T-helper 22 cell (primary cell): ENCODE data around the gene WASL.

ENCODE experiments used
- DNase-seq: peaks from one replicate; pipeline ENCODE4 v3.0.0-alpha.2; 2020; ENCODE audit warnings: low read depth

The WASL gene

GRCh38 chr7:123690550-123690949 lies 58.3 kb downstream of the WASL start:
- no peak for DNase-seq

- no peak for DNase-seq
Observed at GRCh38 chr7:123689250-123689649, 59.6 kb downstream of the WASL start.

GRCh38 chr7:123687727-123688126 lies 61.1 kb downstream of the WASL start:
- DNase-seq: no peak

GRCh38 chr7:123687161-123687560 lies 61.6 kb downstream of the WASL start:
- no peak for DNase-seq

- DNase-seq: no peak
Observed at GRCh38 chr7:123682690-123683089, 66.1 kb downstream of the WASL start.

- DNase-seq: no peak
Observed at GRCh38 chr7:123681561-123681960, 67.2 kb downstream of the WASL start.

- no peak for DNase-seq
Observed at GRCh38 chr7:123680580-123680979, 68.2 kb downstream of the WASL start.

GRCh38 chr7:123679614-123680013 lies 69.2 kb downstream of the WASL start:
- DNase-seq: no peak

- DNase-seq: no peak
Observed at GRCh38 chr7:123677061-123677715, 71.6 kb downstream of the WASL start.

- no peak for DNase-seq
Observed at GRCh38 chr7:123675181-123675473, 73.7 kb downstream of the WASL start.

GRCh38 chr7:123674399-123675180 lies 74.2 kb downstream of the WASL start:
- DNase-seq: no peak

GRCh38 chr7:123673752-123674398 lies 74.9 kb downstream of the WASL start:
- no peak for DNase-seq

- DNase-seq: no peak
Observed at GRCh38 chr7:123673137-123673732, 75.6 kb downstream of the WASL start.

GRCh38 chr7:123669485-123669884 lies 79.3 kb downstream of the WASL start:
- no peak for DNase-seq

- DNase-seq: no peak
Observed at GRCh38 chr7:123666492-123666891, 82.3 kb downstream of the WASL start.

- DNase-seq: no peak
Observed at GRCh38 chr7:123665896-123666295, 82.9 kb downstream of the WASL start.

- no peak for DNase-seq
Observed at GRCh38 chr7:123665157-123665556, 83.6 kb downstream of the WASL start.

GRCh38 chr7:123663200-123663599 lies 85.6 kb downstream of the WASL start:
- no peak for DNase-seq

GRCh38 chr7:123662755-123663154 lies 86.0 kb downstream of the WASL start:
- DNase-seq: no peak

- no peak for DNase-seq
Observed at GRCh38 chr7:123662293-123662692, 86.5 kb downstream of the WASL start.

- no peak for DNase-seq
Observed at GRCh38 chr7:123661765-123662164, 87.0 kb downstream of the WASL start.

- DNase-seq: no peak
Observed at GRCh38 chr7:123660514-123661354, 88.1 kb downstream of the WASL start.
